Measurements from ENCODE around the gene RNF4.

RNF4 gene

DNA sequence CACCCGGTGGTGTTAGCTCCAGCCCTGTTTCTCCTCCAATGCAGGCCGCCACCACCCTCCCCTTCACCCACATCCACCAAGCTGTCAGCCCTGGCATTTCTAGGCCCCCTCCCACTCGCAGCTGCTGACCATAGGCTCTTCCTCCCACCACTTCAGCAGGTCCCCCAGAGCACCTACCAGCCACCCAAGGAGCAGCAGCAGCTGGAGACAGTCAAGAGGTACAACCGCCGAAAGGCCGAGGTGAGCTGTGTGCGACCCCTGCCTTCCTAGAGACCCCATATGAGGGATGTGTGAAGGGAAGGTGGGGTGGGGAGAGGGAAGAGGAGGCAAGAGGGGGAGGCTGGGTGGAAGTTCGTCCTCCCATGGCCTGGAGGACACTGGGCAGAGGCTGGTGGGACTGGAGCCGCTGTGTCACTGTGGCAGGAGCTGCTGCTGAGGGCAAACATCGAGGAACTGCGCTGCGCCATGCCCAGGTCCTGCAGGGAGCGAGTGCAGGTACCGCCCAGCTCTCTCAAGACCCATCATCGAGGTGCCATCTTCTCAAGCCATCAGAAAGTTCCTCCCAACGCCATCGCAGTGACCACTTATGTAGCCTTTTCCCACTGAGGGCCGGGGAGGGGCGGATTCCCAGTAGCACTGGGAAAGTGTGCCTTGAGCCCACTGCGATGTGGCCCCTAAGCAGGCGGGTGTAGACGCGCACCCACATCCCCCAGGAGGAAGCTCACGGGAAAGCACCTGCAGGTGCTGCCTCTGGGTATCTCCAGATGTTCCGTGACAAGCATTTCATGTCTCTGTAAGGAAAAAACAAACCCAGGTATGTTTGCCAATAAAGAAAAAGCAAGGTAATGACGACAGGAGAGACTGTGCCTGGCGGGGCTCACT, 19.2 kb upstream of the RNF4 start:
- TF ChIP-seq, protein P1, sequence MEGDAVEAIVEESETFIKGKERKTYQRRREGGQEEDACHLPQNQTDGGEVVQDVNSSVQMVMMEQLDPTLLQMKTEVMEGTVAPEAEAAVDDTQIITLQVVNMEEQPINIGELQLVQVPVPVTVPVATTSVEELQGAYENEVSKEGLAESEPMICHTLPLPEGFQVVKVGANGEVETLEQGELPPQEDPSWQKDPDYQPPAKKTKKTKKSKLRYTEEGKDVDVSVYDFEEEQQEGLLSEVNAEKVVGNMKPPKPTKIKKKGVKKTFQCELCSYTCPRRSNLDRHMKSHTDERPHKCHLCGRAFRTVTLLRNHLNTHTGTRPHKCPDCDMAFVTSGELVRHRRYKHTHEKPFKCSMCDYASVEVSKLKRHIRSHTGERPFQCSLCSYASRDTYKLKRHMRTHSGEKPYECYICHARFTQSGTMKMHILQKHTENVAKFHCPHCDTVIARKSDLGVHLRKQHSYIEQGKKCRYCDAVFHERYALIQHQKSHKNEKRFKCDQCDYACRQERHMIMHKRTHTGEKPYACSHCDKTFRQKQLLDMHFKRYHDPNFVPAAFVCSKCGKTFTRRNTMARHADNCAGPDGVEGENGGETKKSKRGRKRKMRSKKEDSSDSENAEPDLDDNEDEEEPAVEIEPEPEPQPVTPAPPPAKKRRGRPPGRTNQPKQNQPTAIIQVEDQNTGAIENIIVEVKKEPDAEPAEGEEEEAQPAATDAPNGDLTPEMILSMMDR (conservative IDR thresholded peaks at IDR 0.05; ENCODE audit: low read length), result no peak
- H3K4me3 ChIP-seq (ENCODE audit: low read length), result no peak overlapping the region

DNA sequence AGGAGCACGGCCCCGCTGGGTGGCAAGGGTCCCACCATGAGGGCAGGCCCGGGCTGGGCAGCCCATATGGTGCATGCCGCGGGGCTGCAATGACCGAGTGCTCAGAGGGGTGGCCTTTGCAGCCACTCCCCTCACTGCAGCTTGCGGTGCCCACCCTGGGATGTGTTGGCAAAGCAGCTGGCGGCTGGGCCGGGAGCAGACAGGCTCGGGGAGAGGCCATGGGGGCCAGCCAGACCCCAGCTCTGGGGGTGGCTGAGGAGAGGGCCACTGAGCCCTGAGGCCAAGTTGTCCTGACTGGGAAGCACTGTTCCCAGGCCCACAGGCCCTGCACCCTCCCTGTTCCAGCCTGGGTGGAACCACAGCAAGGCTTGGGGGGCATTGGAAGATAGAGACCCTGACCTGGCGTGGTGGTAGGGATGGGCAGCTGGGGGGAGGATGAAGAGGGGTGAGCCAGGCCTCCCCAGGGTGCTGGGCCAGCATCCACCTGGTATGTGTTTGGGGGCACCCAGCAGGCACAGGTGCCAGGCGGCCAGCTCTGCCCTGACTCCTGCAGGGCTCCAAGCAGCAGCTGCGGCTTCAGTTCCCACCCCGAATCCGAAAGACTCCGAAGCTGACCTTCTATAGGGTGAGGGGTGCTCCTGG, 18.4 kb upstream of the RNF4 start:
- H3K4me3 ChIP-seq (ENCODE audit: low read length), result no peak overlapping the region
- no peak for DNase-seq (ENCODE audit: low read depth)
- TF ChIP-seq, protein P1 (conservative IDR thresholded peaks at IDR 0.05; ENCODE audit: low read length), result no peak

More for the DNA sequence above, 19.2 kb upstream of the RNF4 start:
- DNase-seq (ENCODE audit: low read depth), result no peak

DNA sequence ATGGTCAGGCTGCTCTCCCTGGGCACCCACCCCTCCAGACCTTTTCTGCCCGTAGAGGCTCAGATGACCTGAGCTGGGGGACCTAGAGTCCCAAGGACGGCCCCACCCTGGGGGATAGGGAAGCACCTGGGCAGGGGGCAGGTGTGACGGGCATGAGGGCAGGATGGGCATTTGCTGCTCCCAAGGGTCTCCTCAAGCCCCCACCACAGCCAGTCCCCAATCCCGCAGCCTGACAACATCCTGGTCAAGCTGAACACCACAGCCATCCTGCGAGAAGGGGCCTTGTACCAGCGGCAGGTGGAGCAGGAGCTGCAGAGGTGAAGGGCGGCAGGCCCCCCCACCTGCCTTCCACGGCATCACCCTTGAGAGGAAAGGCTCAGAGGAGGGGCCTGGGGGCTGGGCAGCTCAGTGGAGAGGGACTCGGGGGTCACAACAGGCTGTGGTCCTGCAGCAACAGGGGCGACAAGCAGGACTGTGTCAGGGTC, 17.8 kb upstream of the RNF4 start:
- no peak overlapping the region for H3K4me3 ChIP-seq (ENCODE audit: low read length)
- DNase-seq (ENCODE audit: low read depth), result no peak
- TF ChIP-seq, protein P1 (conservative IDR thresholded peaks at IDR 0.05; ENCODE audit: low read length), result no peak

DNA sequence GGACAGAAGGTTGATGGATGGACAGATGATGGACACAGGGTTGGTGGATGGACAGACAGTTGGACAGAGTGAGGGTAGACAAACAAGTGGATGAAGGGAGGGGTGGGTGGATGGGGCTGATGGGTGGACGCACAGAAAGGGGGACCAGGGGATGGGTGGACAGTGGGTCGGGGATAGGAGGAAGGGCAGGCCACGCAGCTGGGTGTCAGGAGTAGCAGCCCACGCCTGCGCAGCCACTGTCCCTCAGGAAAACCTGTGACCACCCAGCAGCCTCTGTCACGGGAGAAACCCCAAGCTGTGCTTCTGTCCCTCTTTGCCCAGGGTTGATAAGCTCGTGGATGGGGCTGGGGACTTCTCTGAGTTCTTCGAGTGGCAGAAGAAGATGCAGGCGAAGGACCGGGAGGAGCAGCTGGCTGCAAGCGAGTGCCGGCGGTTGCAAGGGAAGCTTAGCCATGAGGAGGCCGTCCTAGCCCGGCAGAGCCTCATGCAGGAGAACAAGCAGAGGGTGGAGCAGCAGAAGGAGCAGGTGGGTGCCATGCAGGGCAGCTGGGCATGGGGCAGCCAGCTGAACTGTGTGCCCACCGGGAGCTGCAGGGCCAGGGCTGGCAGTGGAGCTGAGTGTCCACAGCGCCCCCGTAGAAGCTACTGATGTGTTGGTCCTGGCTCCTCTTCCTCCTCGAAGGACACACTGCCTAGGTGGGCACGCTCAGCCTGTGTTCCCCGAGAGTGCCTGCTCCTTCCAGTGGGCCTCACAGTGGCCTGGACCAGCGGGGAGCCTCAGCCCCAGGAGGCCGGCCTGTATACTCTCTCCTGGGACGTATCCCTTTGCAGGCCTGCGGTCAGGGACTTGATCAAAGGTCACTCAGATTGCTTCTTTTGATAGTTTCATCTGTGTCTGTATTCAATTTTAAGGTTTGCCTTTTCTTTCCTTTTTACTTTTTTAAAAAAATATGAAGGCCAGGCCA, 16.8 kb upstream of the RNF4 start:
- H3K4me3 ChIP-seq (ENCODE audit: low read length), result no peak overlapping the region
- TF ChIP-seq, protein P1 (conservative IDR thresholded peaks at IDR 0.05; ENCODE audit: low read length), result no peak
- no peak for DNase-seq (ENCODE audit: low read depth)

DNA sequence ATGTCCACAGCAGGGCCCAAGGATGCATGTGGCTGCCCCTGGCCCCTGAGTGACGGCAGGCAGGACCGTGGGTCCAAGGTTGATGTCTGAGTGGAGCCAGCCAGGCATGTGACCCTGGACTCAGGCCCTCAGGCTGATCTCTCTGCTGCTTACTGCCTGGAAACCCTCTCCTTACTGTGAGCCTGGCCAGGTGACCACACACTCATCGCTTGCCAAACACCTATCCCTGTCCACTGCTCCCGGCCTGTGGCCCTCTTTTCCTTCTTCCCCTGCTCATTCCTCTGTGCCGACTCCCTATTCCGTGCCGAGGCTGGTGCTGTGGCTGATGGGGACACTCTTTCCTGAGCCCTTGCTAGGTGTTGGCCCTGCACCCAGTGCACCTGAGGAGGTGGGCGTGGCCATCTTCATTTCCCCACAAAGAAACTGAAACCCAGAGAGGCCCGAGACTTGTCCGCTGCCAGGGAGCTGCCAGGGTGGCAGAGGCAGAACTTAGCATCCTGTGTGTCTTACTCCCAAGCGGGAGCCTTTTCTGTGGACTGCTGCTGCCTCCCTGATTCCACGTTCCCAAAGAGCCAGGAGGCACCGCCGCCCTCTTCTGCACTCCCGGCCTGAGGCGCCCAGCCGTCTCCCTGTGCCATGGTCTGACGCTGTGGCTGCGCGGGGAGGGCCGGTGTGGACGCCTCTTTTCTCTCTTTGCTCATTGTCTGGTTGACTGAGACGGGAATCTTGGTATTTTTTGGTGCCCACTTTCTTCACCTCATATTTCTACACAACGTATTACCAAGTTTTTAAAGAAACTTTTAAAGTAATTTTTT, 11.2 kb upstream of the RNF4 start:
- TF ChIP-seq, protein P1 (conservative IDR thresholded peaks at IDR 0.05; ENCODE audit: low read length), result no peak
- no peak overlapping the region for H3K4me3 ChIP-seq (ENCODE audit: low read length)
- no peak for DNase-seq (ENCODE audit: low read depth)

All from AG10803 (cell line).